Measurements from ENCODE around the gene NOXO1.

- TF ChIP-seq POLR2A (IDR thresholded peaks at IDR 0.05; ENCODE audit: low read length), result no peak
- no peak for TF ChIP-seq GATA1 (IDR thresholded peaks at IDR 0.05; ENCODE audit: low read depth, low read length)
Measured at GRCh38 chr16:2030036-2030435, 48.8 kb upstream of the NOXO1 start.
